Ascending aorta (tissue), 2 donors: Measurements from ENCODE around the gene MRFAP1L1. TPM values are rescaled to one million over a fixed set of nuclear protein-coding genes. Genes with fewer than 3 reads are reported as not detected.
A peak's percentile ranks its signal among the peaks of the same experiment; 100 is the strongest.

Experiments used
- DNase-seq, 2 donors: peaks; one replicate each; pipeline ENCODE4 v3.0.0-alpha.2; 2019; ENCODE audit warnings: low spot score in 2 of 2
- H3K27ac ChIP-seq, 2 donors: fragments of 200-600 bp; sonication (generic); one replicate each; pipeline ENCODE4 v1.5.1; 2016 to 2017; ENCODE audit warnings: mild to moderate bottlenecking in 1 of 2
- H3K27me3 ChIP-seq: fragments of 200-600 bp; sonication (generic); one replicate; pipeline ENCODE4 v1.5.1; 2017
- H3K36me3 ChIP-seq, 2 donors: fragments of 200-600 bp; sonication (generic); one replicate each; pipeline ENCODE4 v1.5.1; 2016
- H3K4me1 ChIP-seq, 2 donors: fragments of 200-600 bp; sonication (generic); one replicate each; pipeline ENCODE4 v1.5.1; 2016 to 2017; ENCODE audit warnings: mild to moderate bottlenecking in 1 of 2
- H3K4me3 ChIP-seq, 2 donors: fragments of 200-600 bp; sonication (generic); one replicate each; pipeline ENCODE4 v1.5.1; 2016 to 2017; ENCODE audit warnings: mild to moderate bottlenecking in 1 of 2
- H3K9me3 ChIP-seq, 2 donors: fragments of 200-600 bp; sonication (generic); one replicate each; pipeline ENCODE4 v1.5.1; 2016
- intact Hi-C: fragments of 100-400 bp; cut with DNase I; formaldehyde crosslinking; loops from one replicate; pipeline ENCODE4 v1.15.1; 2023
- total RNA-seq: library from RNA; depleted of rRNA; stranded (reverse); fragments of >200 nt; gene quantifications from one replicate; pipeline ENCODE4 v1.1.0, GENCODE V29; 2016
- TF ChIP-seq, protein P1 (sequence below), 3 experiments: fragments of 200-600 bp in 2 of 3; fragments of 450-650 bp in 1 of 3; sonication (generic) in 2 of 3; IDR thresholded peaks; one replicate each; pipeline ENCODE4 v1.5.1; 2016 to 2019; ENCODE audit warnings: antibody characterized with exemption in 3 of 3, mild to moderate bottlenecking in 1 of 3, moderate library complexity in 1 of 3

MRFAP1L1 gene
- total RNA-seq, 1 donor from 2014 or later: 34.1 TPM

DNA sequence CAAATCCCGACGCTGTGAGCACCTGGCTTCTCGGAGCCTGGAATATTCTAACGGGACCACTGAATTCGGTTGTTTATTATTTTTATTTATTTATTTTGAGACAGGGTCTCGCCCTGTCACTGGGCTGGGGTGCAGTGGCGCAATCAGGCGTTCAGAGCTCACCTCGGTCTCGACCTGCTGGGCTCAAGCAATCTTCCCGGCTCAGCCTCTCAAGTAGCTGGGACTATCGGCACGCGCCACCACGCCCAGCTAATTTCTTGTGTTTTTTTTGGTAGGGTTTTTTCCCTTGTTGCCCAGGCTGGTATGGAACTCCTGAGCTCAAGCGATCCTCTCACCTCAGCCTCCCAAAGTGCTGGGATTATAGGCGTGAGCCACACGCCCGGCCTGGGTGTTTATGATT is 37.5 kb downstream of the MRFAP1L1 start:
- Histone ChIP-seq H3K27ac (no peak overlapping the region), H3K27me3 (no peaks in the 10 kb centered on the region), H3K36me3 (peaks cover 2 to 3% of the 10 kb centered on the region in 2 donors), H3K4me1 (peaks cover 14 to 24% of the 10 kb centered on the region in 2 donors), H3K9me3 (no peaks in the 10 kb centered on the region), H3K4me3 (no peak overlapping the region)
- TF ChIP-seq, protein P1, sequence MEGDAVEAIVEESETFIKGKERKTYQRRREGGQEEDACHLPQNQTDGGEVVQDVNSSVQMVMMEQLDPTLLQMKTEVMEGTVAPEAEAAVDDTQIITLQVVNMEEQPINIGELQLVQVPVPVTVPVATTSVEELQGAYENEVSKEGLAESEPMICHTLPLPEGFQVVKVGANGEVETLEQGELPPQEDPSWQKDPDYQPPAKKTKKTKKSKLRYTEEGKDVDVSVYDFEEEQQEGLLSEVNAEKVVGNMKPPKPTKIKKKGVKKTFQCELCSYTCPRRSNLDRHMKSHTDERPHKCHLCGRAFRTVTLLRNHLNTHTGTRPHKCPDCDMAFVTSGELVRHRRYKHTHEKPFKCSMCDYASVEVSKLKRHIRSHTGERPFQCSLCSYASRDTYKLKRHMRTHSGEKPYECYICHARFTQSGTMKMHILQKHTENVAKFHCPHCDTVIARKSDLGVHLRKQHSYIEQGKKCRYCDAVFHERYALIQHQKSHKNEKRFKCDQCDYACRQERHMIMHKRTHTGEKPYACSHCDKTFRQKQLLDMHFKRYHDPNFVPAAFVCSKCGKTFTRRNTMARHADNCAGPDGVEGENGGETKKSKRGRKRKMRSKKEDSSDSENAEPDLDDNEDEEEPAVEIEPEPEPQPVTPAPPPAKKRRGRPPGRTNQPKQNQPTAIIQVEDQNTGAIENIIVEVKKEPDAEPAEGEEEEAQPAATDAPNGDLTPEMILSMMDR (IDR thresholded peaks at IDR 0.05): no peak
- no peak for DNase-seq
- intact Hi-C loops: loop anchor here (10.0 kb wide), 1 partner anchor 97 kb away; the partner anchor contains the start of gene MAN2B2

DNA sequence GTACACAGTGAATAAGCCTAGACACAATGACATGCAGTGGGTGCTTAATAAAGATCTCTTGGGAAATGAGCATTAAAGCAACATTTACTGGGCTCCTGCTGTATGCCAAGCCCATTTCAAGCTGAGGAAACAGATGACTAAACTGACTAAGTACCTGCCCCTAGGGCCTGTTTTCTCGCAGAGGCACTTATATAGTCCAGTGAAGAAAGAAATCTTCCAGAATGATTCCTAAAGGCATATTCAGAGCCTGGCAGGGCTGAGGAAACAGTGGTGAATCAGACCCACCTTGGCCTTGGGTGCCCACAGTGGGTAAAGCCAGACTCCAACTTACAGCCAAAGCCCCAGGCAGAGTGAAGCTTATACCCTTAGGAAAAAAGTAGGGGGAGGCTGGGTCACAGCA is 38.0 kb downstream of the MRFAP1L1 start:
- Histone ChIP-seq H3K36me3 (peaks cover 0 to 3% of the 10 kb centered on the region in 2 donors), H3K27ac (no peak overlapping the region), H3K27me3 (no peaks in the 10 kb centered on the region), H3K9me3 (no peaks in the 10 kb centered on the region), H3K4me3 (no peak overlapping the region), H3K4me1 (peaks cover 14 to 19% of the 10 kb centered on the region in 2 donors)
- TF ChIP-seq, protein P1 (IDR thresholded peaks at IDR 0.05): no peak
- no peak for DNase-seq
- intact Hi-C loops: loop anchor here (10.0 kb wide), 1 partner anchor 97 kb away; the partner anchor contains the start of gene MAN2B2

DNA sequence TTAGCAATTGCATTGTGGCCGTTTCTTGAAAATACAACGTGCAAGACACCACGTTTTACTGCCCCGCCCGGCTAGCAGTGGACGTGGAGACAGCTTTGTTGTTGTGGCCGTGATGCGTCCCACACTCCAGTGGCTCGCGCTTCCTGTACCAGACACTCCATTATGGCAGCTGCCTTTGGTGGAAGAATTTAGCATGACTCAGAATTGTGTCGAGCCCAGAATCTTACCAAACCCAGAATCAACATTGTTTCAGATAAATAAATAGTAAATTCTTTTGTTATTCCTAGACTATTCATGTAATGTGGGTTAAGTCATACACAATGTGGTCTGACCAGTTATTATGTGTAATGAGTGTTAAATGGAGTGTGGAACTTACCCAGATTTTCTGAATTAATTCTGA is 41.3 kb downstream of the MRFAP1L1 start:
- Histone ChIP-seq H3K9me3 (no peaks in the 10 kb centered on the region), H3K4me1 (no peaks in the 10 kb centered on the region), H3K27ac (no peak overlapping the region), H3K27me3 (no peaks in the 10 kb centered on the region), H3K36me3 (no peaks in the 10 kb centered on the region), H3K4me3 (no peak overlapping the region)
- intact Hi-C loops: no loop called here
- TF ChIP-seq, protein P1 (IDR thresholded peaks at IDR 0.05): no peak
- DNase-seq: no peak

DNA sequence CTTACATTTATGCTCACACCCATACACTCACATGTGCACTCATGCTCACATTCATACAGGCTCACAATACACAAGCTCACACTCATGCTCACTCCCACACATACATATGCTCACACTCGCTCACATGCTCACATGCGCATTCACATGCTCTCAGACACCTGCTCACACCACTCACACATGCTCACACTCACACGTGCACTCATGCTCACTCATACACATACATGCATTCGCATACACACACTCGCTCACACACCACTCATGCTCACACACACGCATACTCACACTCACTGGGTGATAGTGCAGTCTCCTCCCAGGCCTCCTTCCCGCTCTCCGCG is 44.4 kb downstream of the MRFAP1L1 start:
- Histone ChIP-seq H3K9me3 (no peaks in the 10 kb centered on the region), H3K4me3 (no peak overlapping the region), H3K36me3 (no peaks in the 10 kb centered on the region), H3K4me1 (no peaks in the 10 kb centered on the region), H3K27me3 (no peaks in the 10 kb centered on the region), H3K27ac (no peak overlapping the region)
- intact Hi-C loops: loop anchor here (2.0 kb wide), 1 partner anchor 24 kb away; the partner anchor contains the start of gene MRFAP1
- no peak for DNase-seq
- TF ChIP-seq, protein P1 (IDR thresholded peaks at IDR 0.05): no peak

DNA sequence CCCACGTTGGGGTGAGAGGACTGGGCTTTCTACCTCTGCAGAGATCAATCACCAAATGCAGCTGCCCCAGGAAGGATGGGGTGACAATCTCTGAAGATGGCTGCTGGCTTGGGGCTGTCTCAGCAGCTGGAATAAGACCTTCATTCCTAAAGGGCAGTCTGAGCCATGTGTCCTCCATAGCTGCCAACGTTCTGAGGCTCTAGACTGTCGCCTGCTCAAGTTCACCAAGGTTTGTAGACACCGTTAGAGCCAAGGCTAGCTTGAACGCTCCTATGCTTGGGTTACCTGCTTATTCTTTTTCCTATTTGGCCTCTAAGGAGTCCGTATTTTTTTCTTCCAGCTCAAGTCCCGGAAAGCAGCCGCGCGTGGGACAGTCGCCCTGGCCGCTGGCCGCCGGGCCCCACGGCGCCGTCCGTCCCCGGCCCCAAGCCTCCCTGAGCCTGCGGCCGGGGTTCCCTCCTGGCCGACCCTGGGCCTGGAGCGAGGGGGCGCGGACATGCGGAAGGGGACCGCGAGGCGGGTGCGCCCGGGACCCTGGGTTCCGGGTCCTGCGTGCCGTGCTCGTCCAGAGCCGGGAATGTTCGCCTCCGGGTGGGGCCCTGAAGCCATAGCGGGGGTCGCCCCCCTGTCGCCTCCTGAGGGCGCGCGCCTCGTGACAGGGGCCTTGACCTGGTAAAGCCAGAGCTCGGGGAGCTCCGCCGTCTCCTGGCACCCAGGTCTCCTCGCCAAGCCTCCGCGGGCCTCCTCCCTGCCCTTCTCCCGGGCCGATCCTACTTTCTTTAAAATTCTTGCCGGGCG is 45.9 kb downstream of the MRFAP1L1 start:
- H3K36me3 ChIP-seq: no peaks in the 10 kb centered on the region
- peaks cover 4 to 6% of the 10 kb centered on the region in 2 donors for H3K4me1 ChIP-seq
- TF ChIP-seq, protein P1 (IDR thresholded peaks at IDR 0.05): no peak
- H3K4me3 ChIP-seq: peak overlapping the region; percentile 57 to 72
- H3K9me3 ChIP-seq: no peaks in the 10 kb centered on the region
- no peaks in the 10 kb centered on the region for H3K27me3 ChIP-seq
- DNase-seq: no peak
- intact Hi-C loops: loop anchor here (2.0 kb wide), 1 partner anchor 23 kb away; the partner anchor contains the start of gene MRFAP1
- peak overlapping the region; percentile 40 to 44 for H3K27ac ChIP-seq
